Mucosa of descending colon (tissue), 3 donors: ENCODE data around the gene ARAP2. TPM values are rescaled to one million over a fixed set of nuclear protein-coding genes. Genes with fewer than 3 reads are reported as not detected.

Experiments
- ATAC-seq: fragments of 200-7000 bp; cut with Tn5 transposase; one replicate; pipeline ENCODE4 v1.9.1; 2020; ENCODE audit warnings: mild to moderate bottlenecking, moderate library complexity
- DNase-seq, 3 donors: peaks; one replicate each; pipeline ENCODE4 v3.0.0-alpha.2; 2020
- H3K36me3 ChIP-seq: fragments of 200-600 bp; one replicate; pipeline ENCODE4 v1.8.0; 2021; ENCODE audit warnings: low read depth, mild to moderate bottlenecking
- H3K4me1 ChIP-seq: fragments of 200-600 bp; one replicate; pipeline ENCODE4 v1.8.0; 2021; ENCODE audit warnings: low read depth, mild to moderate bottlenecking
- H3K4me3 ChIP-seq: fragments of 200-600 bp; one replicate; pipeline ENCODE4 v1.8.0; 2021; ENCODE audit warnings: mild to moderate bottlenecking
- H3K9me3 ChIP-seq: fragments of 200-600 bp; one replicate; pipeline ENCODE4 v1.8.0; 2021; ENCODE audit warnings: mild to moderate bottlenecking
- intact Hi-C, 2 donors: fragments of 100-400 bp; cut with DNase I in 1 of 2; cut with micrococcal nuclease in 1 of 2; formaldehyde crosslinking; loops; one replicate each; pipeline versions ENCODE4 v1.11.0 to v1.11.1; 2022; cut with DNase I, micrococcal nuclease
- total RNA-seq, 3 donors: library from RNA; stranded (reverse); fragmentation: NEBNext Ultra II Directional in 2 of 3; extraction: Animal tissue kit (Norgen Biotek cat#: 25700) in 2 of 3; gene quantifications; one replicate each; pipeline versions ENCODE4 v1.2.1 to v1.2.4, GENCODE V29; 2021 to 2023
- TF ChIP-seq, protein P1 (sequence below): fragments of 200-600 bp; IDR thresholded peaks from one replicate; pipeline ENCODE4 v1.8.0; 2022; ENCODE audit warnings: antibody characterized with exemption, mild to moderate bottlenecking
- donor health status: DM: no; HTN: no; CAD: no; lungs with moderate emphysema.
- donor health status: DM: no; HTN: no; CAD: no.
- donor health status: DM: no; HTN: yes; CAD: no.

ARAP2 gene
- total RNA-seq, 3 donors from 2014 or later, result 21.7 to 27.9 (median 22.5) TPM

DNA sequence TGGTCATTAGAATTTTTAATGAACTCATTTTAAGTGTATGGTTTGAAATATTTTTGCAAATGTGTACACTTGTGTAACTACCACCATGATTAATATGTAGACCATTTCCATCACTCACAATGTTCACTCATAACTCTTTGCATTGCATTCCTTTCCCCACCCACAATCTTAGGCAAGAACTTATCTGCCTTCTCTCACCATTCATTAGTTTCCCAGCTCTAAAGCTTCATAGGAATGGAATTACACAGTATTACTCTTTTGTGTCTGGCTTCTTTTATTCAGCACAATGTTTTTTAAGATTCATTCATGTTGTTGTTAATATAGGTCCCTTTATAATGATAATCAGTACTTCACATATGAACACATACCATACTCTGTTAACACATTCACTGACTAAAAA lies 106.1 kb downstream of the ARAP2 start:
- ATAC-seq (no peak), DNase-seq (no peak)
- Histone ChIP-seq H3K4me3 (no peak overlapping the region), H3K36me3 (no peaks in the 10 kb centered on the region), H3K4me1 (no peaks in the 10 kb centered on the region), H3K9me3 (no peaks in the 10 kb centered on the region)
- intact Hi-C loops, result no loop called here
- TF ChIP-seq, protein P1, sequence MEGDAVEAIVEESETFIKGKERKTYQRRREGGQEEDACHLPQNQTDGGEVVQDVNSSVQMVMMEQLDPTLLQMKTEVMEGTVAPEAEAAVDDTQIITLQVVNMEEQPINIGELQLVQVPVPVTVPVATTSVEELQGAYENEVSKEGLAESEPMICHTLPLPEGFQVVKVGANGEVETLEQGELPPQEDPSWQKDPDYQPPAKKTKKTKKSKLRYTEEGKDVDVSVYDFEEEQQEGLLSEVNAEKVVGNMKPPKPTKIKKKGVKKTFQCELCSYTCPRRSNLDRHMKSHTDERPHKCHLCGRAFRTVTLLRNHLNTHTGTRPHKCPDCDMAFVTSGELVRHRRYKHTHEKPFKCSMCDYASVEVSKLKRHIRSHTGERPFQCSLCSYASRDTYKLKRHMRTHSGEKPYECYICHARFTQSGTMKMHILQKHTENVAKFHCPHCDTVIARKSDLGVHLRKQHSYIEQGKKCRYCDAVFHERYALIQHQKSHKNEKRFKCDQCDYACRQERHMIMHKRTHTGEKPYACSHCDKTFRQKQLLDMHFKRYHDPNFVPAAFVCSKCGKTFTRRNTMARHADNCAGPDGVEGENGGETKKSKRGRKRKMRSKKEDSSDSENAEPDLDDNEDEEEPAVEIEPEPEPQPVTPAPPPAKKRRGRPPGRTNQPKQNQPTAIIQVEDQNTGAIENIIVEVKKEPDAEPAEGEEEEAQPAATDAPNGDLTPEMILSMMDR, result no peak

DNA sequence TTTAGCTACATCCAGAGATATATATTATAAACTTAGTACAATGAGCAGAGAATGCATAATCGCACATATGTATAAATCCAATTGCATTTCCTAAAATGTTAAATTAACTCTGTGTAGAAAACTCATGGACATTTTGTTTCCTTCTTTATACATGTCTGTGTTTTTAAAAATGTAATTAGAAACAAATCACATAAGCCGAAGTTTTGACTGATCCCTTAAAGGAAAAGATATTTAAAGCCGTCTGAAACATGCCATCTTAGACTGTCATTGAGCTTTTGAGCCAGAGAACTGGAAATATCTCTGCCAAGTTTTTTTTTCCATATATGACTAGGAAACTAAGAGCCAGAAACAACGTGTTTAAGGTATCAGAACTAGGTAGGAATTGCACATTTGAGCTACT lies 107.0 kb downstream of the ARAP2 start:
- no peak for DNase-seq
- H3K4me1 ChIP-seq, result no peaks in the 10 kb centered on the region
- H3K4me3 ChIP-seq, result no peak overlapping the region
- no peaks in the 10 kb centered on the region for H3K36me3 ChIP-seq
- intact Hi-C loops, result no loop called here
- TF ChIP-seq, protein P1, result no peak
- no peak for ATAC-seq
- H3K9me3 ChIP-seq, result no peaks in the 10 kb centered on the region

DNA sequence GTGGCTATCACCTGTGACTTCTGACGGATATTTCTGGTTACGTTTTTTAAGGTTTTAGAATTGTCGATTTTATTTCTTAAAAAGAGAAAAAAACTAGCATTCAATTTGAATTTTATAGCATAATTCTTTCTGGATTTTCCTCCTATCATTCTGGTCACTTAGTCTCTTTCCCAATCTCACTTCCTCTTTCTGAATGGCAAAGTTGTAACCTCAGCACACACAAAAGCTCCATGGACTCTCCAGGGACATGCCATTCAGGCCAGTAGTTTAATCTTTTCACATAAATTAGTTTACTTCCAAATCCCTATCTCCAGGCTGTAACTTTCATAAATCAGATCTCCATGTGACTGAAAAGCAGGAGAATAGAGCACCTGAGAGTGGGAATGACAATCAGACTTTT lies 110.7 kb downstream of the ARAP2 start:
- intact Hi-C loops, result no loop called here

DNA sequence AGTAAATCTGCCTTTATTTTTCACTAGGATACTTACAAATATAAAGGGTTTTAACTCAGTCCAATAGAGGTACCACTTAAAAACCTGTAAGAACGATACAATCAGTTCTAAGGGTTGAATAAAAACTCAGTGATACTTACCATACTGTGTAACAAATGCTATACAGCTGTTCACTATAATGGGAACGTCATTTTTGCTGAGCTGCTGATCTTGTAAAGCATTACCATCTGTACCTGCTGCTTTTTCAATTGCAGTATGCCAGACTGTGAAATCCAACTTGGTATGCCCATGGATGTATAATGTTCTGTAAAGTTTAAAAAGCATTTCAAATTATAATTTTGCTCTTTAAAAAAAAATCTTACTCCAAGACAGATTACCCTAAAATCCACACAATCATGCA lies 111.2 kb downstream of the ARAP2 start:
- H3K4me3 ChIP-seq, result no peak overlapping the region
- H3K36me3 ChIP-seq, result no peaks in the 10 kb centered on the region
- H3K9me3 ChIP-seq, result no peaks in the 10 kb centered on the region
- TF ChIP-seq, protein P1, result no peak
- ATAC-seq (no peak), DNase-seq (no peak)
- H3K4me1 ChIP-seq, result no peaks in the 10 kb centered on the region
- intact Hi-C loops, result no loop called here

More for the DNA sequence above, 110.7 kb downstream of the ARAP2 start:
- no peak overlapping the region for H3K4me3 ChIP-seq
- no peak for DNase-seq
- no peak for ATAC-seq
- H3K4me1 ChIP-seq, result no peaks in the 10 kb centered on the region
- H3K36me3 ChIP-seq, result no peaks in the 10 kb centered on the region
- TF ChIP-seq, protein P1, result no peak
- H3K9me3 ChIP-seq, result no peaks in the 10 kb centered on the region

DNA sequence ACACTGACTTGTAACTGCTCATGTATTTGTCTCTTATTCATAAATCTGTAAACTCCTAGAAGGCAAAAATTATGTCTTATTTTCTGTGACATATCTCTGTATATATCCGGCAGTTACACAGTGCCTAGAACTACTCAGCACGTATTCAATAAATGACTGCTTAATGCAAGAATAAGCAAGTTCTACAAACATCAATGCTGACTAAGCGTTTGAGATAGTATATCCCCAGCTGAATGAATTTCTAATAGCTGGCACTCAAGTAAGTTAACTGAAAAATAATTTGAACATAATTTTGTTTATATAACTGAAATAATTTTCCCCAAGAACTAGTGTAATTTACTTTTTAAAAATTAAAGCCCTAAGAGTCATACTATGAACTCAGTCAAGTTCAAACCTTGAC lies 113.7 kb downstream of the ARAP2 start:
- DNase-seq (no peak), ATAC-seq (no peak)
- Histone ChIP-seq H3K4me1 (no peaks in the 10 kb centered on the region), H3K36me3 (no peaks in the 10 kb centered on the region), H3K4me3 (no peak overlapping the region), H3K9me3 (no peaks in the 10 kb centered on the region)
- intact Hi-C loops, result no loop called here
- TF ChIP-seq, protein P1, result no peak

DNA sequence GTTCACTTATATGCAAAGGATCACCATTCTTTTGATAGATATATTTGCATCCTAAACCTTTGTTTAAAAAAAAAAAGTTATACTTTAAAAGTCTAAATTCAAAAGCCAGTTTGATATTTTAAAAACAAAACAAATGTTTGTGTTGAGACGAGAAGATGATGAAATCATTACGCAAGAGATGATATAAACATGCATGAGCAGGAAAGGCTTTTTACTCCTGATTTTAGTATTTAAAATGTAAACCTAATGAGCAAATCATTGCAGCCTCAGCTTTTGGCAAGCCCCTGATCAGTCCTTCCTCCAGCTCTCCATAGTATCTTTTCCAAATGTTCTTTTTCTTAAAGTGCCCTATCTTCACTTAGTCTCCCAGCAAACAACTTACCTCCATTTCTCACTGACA lies 115.6 kb downstream of the ARAP2 start:
- TF ChIP-seq, protein P1, result no peak
- intact Hi-C loops, result no loop called here
- no peak for ATAC-seq

More for the DNA sequence above, 115.6 kb downstream of the ARAP2 start:
- H3K4me1 ChIP-seq, result no peaks in the 10 kb centered on the region
- no peaks in the 10 kb centered on the region for H3K36me3 ChIP-seq
- DNase-seq, result no peak
- no peak overlapping the region for H3K4me3 ChIP-seq
- no peaks in the 10 kb centered on the region for H3K9me3 ChIP-seq
